H1 (cell line): ENCODE results near the gene EYA2. TPM values are rescaled to one million over a fixed set of nuclear protein-coding genes. Genes with fewer than 3 reads are reported as not detected.

Experiments used
- CTCF ChIA-PET: fragments of 300-600 bp; sonication (Branson Sonifier 250); formaldehyde crosslinking; loops from one replicate; lab custom pipeline; 2021; ENCODE audit not compliant: partially characterized antibody; lab: Charles Lee
- POLR2A ChIA-PET: fragments of 300-600 bp; sonication (Branson Sonifier 250); formaldehyde crosslinking; loops from one replicate; lab custom pipeline; 2021; ENCODE audit warnings: inconsistent platforms; ENCODE audit not compliant: partially characterized antibody; lab: Charles Lee
- DNase-seq, 2 experiments: peaks; one replicate each; pipeline versions ENCODE4 v3.0.0 to v3.0.0-alpha.2; 2010 to 2022; ENCODE audit warnings: low spot score in 2 of 2, low read depth in 1 of 2, mixed read lengths in 1 of 2
- FAIRE-seq: peaks from 2 replicates; lab custom pipeline; 2011; peaks lifted over from hg19 to GRCh38; lab: Jason Lieb, UNC
- H2AFZ ChIP-seq: 2 replicates; pipeline ENCODE4 v1.8.1; 2012; ENCODE audit warnings: low read length, inconsistent platforms
- H2AK5ac ChIP-seq: 2 replicates; pipeline ENCODE4 v1.6.1; 2013; ENCODE audit warnings: low read depth, low read length
- H2BK120ac ChIP-seq: replicated peaks from 2 replicates; pipeline ENCODE3; 2013; ENCODE audit warnings: low read depth, low read length, inconsistent platforms
- H2BK12ac ChIP-seq: 2 replicates; pipeline ENCODE4 v1.6.1; 2013; ENCODE audit warnings: low read depth, low read length
- H2BK15ac ChIP-seq: 2 replicates; pipeline ENCODE4 v1.6.1; 2013; ENCODE audit warnings: low read length
- H2BK20ac ChIP-seq: 2 replicates; pipeline ENCODE4 v1.6.1; 2013; ENCODE audit warnings: low read length
- H2BK5ac ChIP-seq: 2 replicates; pipeline ENCODE4 v1.6.1; 2013; ENCODE audit warnings: low read depth, low read length
- H3K14ac ChIP-seq: 2 replicates; pipeline ENCODE4 v1.6.1; 2013; ENCODE audit warnings: inconsistent platforms; ENCODE audit not compliant: insufficient read length
- H3K18ac ChIP-seq: 2 replicates; pipeline ENCODE4 v1.6.1; 2013; ENCODE audit warnings: low read length; ENCODE audit errors: extremely low read depth
- H3K23ac ChIP-seq: 2 replicates; pipeline ENCODE4 v1.6.1; 2013; ENCODE audit warnings: inconsistent platforms; ENCODE audit not compliant: insufficient read length
- H3K23me2 ChIP-seq: 2 replicates; pipeline ENCODE4 v1.6.1; 2013; ENCODE audit warnings: low read depth, low read length
- H3K27ac ChIP-seq: 2 replicates; pipeline ENCODE4 v1.6.1; 2011; ENCODE audit warnings: low read depth, low read length, inconsistent platforms
- H3K27me3 ChIP-seq, 4 experiments: replicated peaks in 1 of 4; 1 replicate in 1 of 4; 2 replicates in 3 of 4; pipeline versions ENCODE4 v1.6.1 to v1.8.1; 2011 to 2013; ENCODE audit warnings: low read length in 3 of 4, mild to moderate bottlenecking in 3 of 4, inconsistent platforms in 2 of 4, mixed read lengths in 2 of 4, moderate library complexity in 1 of 4; ENCODE audit not compliant: control insufficient read depth in 3 of 4, insufficient read depth in 3 of 4; ENCODE audit errors: extremely low read depth in 1 of 4
- H3K36me3 ChIP-seq, 4 experiments: 2 replicates each; pipeline versions ENCODE4 v1.6.1 to v1.8.1; 2011 to 2013; ENCODE audit warnings: mild to moderate bottlenecking in 4 of 4, low read length in 3 of 4, moderate library complexity in 2 of 4, control low read depth in 1 of 4, inconsistent platforms in 1 of 4; ENCODE audit not compliant: insufficient read depth in 4 of 4, control insufficient read depth in 2 of 4
- H3K4ac ChIP-seq: replicated peaks from 2 replicates; pipeline ENCODE3; 2013; ENCODE audit warnings: low read length, low read depth, mixed read lengths, inconsistent platforms; ENCODE audit not compliant: insufficient read length
- H3K4me1 ChIP-seq, 4 experiments: replicated peaks in 1 of 4; 1 replicate in 1 of 4; 2 replicates in 3 of 4; pipeline versions ENCODE4 v1.6.1 to v1.8.1; 2011 to 2013; ENCODE audit warnings: low read length in 3 of 4, inconsistent platforms in 2 of 4, mixed read lengths in 1 of 4; ENCODE audit not compliant: insufficient read depth in 4 of 4, control insufficient read depth in 3 of 4
- H3K4me2 ChIP-seq, 2 experiments: 2 replicates each; pipeline versions ENCODE4 v1.6.1 to v1.8.1; 2011 to 2013; ENCODE audit warnings: low read depth in 2 of 2, low read length in 2 of 2, control low read depth in 1 of 2, inconsistent platforms in 1 of 2, mild to moderate bottlenecking in 1 of 2; ENCODE audit not compliant: insufficient read depth in 1 of 2
- H3K4me3 ChIP-seq, 4 experiments: fragments of 200-600, 300-600 bp in 1 of 4; sonication (generic), shearing (Covaris generic), sonication (Bioruptor Twin) in 1 of 4; 2 replicates each; pipeline versions ENCODE4 v1.5.1 to v1.8.1; 2011 to 2016; ENCODE audit warnings: low read length in 4 of 4, low read depth in 3 of 4, control low read depth in 2 of 4, inconsistent platforms in 2 of 4, mild to moderate bottlenecking in 2 of 4, mixed read lengths in 1 of 4, moderate library complexity in 1 of 4; ENCODE audit not compliant: insufficient read depth in 2 of 4; ENCODE audit errors: extremely low read depth in 1 of 4
- H3K56ac ChIP-seq: replicated peaks from 2 replicates; pipeline ENCODE3; 2013; ENCODE audit warnings: low read depth, mild to moderate bottlenecking, mixed read lengths, low read length, inconsistent platforms; ENCODE audit not compliant: insufficient read length
- H3K79me1 ChIP-seq: 2 replicates; pipeline ENCODE4 v1.6.1; 2013; ENCODE audit warnings: low read depth, low read length, control low read depth
- H3K79me2 ChIP-seq, 2 experiments: 2 replicates each; pipeline versions ENCODE4 v1.6.1 to v1.8.1; 2012 to 2013; ENCODE audit warnings: low read length in 2 of 2, mild to moderate bottlenecking in 2 of 2, inconsistent platforms in 1 of 2; ENCODE audit not compliant: insufficient read depth in 2 of 2, control insufficient read depth in 1 of 2
- H3K9ac ChIP-seq, 4 experiments: replicated peaks in 1 of 4; 1 replicate in 1 of 4; 2 replicates in 3 of 4; pipeline versions ENCODE4 v1.6.1 to v1.8.1; 2011 to 2013; ENCODE audit warnings: low read depth in 3 of 4, low read length in 3 of 4, control low read depth in 2 of 4, mild to moderate bottlenecking in 2 of 4, moderate library complexity in 2 of 4, inconsistent platforms in 1 of 4; ENCODE audit errors: extremely low read depth in 1 of 4
- H3K9me3 ChIP-seq, 2 experiments: 2 replicates each; pipeline versions ENCODE4 v1.6.1 to v1.8.1; 2012 to 2013; ENCODE audit warnings: mild to moderate bottlenecking in 2 of 2, moderate library complexity in 2 of 2, control low read depth in 1 of 2, inconsistent platforms in 1 of 2, low read depth in 1 of 2, low read length in 1 of 2, mixed read lengths in 1 of 2; ENCODE audit not compliant: insufficient read depth in 2 of 2
- H4K20me1 ChIP-seq, 2 experiments: replicated peaks in 1 of 2; 2 replicates each; pipeline versions ENCODE3 to v1.8.1; 2011 to 2013; ENCODE audit warnings: inconsistent platforms in 2 of 2, low read length in 2 of 2, mild to moderate bottlenecking in 1 of 2; ENCODE audit not compliant: insufficient read depth in 2 of 2, control insufficient read depth in 1 of 2
- H4K5ac ChIP-seq: 2 replicates; pipeline ENCODE4 v1.6.1; 2013; ENCODE audit warnings: low read length, low read depth, mixed read lengths, inconsistent platforms; ENCODE audit not compliant: insufficient read length
- H4K8ac ChIP-seq: 2 replicates; pipeline ENCODE4 v1.8.0; 2013; ENCODE audit warnings: mild to moderate bottlenecking, moderate library complexity, low read length, inconsistent platforms; ENCODE audit not compliant: insufficient read depth; ENCODE audit errors: extremely low read depth
- H4K91ac ChIP-seq: replicated peaks from 2 replicates; pipeline ENCODE3; 2013; ENCODE audit warnings: low read length, mixed read lengths, inconsistent platforms; ENCODE audit not compliant: insufficient read length
- POLR2A ChIP-seq, 2 experiments: IDR thresholded peaks; 1 replicate in 1 of 2; 2 replicates in 1 of 2; pipeline ENCODE4 v1.6.1; 2011; ENCODE audit warnings: low read depth in 2 of 2, low read length in 2 of 2, mild to moderate bottlenecking in 2 of 2; ENCODE audit errors: control extremely low read depth in 1 of 2
- POLR2AphosphoS5 ChIP-seq: IDR thresholded peaks from 2 replicates; pipeline ENCODE4 v1.6.1; 2011; ENCODE audit warnings: low read depth, low read length
- TAF1 ChIP-seq: IDR thresholded peaks from 2 replicates; pipeline ENCODE4 v1.6.1; 2011; ENCODE audit warnings: mild to moderate bottlenecking, low read depth, low read length
- WGBS, 2 experiments: shearing (Covaris generic) in 1 of 2; methylation state at CpG; one replicate each; pipeline versions ENCODE4 v1.1.6 to v1.1.7; 2013 to 2015; ENCODE audit warnings: low lambda C conversion rate in 2 of 2, mixed read lengths in 2 of 2, inconsistent platforms in 1 of 2, low coverage in 1 of 2, missing lambda C conversion rate in 1 of 2; ENCODE audit not compliant: insufficient replicate concordance in 2 of 2, insufficient coverage in 1 of 2, insufficient read length in 1 of 2; ENCODE audit errors: extremely low coverage in 1 of 2, missing lambda C conversion rate in 1 of 2; 5-methylcytosine and 5-hydroxymethylcytosine counted together
- polyA plus RNA-seq, 7 experiments: library from polyadenylated mRNA; depleted of rRNA in 3 of 7; stranded (reverse) in 5 of 7; unstranded in 2 of 7; fragments of >200 nt in 5 of 7; fragments of 200-250 nt in 2 of 7; gene quantifications; 1 replicate in 5 of 7; 2 replicates in 1 of 7; 4 replicates in 1 of 7; pipeline versions ENCODE4 v1.2.1 to v1.2.3, GENCODE V29; 2011 to 2013; ENCODE audit warnings: missing spikeins in 2 of 7, mixed read lengths in 2 of 7
- total RNA-seq: library from RNA; stranded (reverse); fragmentation: NEBNext Ultra II Directional; extraction: Animal tissue kit (Norgen Biotek cat#: 25700); gene quantifications from 2 replicates; pipeline ENCODE4 v1.2.1, GENCODE V29; 2021

EYA2 gene
- total and polyA plus RNA-seq, 2 of the 8 experiments (the other 6 are each of a cell fraction or from before 2014, with no cell fraction given) = 1.6 to 1.7 TPM

GRCh38 chr20:47208534-47209174 is 314.0 kb downstream of the EYA2 start:
- Histone ChIP-seq H3K9ac (no peak overlapping the region), H3K27me3 (no peaks in the 10 kb centered on the region), H4K5ac (no peak overlapping the region), H3K4me2 (no peak overlapping the region), H2BK15ac (no peak overlapping the region), H4K8ac (no peak overlapping the region), H3K79me1 (no peaks in the 10 kb centered on the region; the same call in 1 of the 2 replicates), H2BK5ac (no peak overlapping the region), H3K36me3 (peaks cover 12 to 53% (median 43%) of the 10 kb centered on the region in 4 experiments; a peak in 7 of 8 replicates), H3K4me3 (no peak overlapping the region), H3K56ac (no peak overlapping the region), H3K4me1 (peaks cover 0 to 17% (median 6%) of the 10 kb centered on the region in 4 experiments; a peak in 6 of 7 replicates), H3K23ac (no peak overlapping the region), H3K23me2 (no peaks in the 10 kb centered on the region), H2BK120ac (no peak overlapping the region), H3K27ac (no peak overlapping the region), H3K79me2 (peaks cover 3 to 5% of the 10 kb centered on the region in 2 experiments; a peak in 2 of 4 replicates), H3K14ac (no peak overlapping the region), H3K18ac (no peak overlapping the region), H2AFZ (no peak overlapping the region), H3K9me3 (no peaks in the 10 kb centered on the region), H4K20me1 (peaks cover 4 to 6% of the 10 kb centered on the region in 2 experiments), H2BK12ac (no peak overlapping the region), H4K91ac (no peak overlapping the region), H2BK20ac (no peak overlapping the region), H2AK5ac (no peak overlapping the region), H3K4ac (no peak overlapping the region)
- DNase-seq = no peak
- FAIRE-seq = no peak
- ChIA-PET CTCF (interaction anchor here (1.0 to 1.3 kb wide), 3 partner anchors 9 to 64 kb away, joined by 3 to 5 read pairs (median 4); no protein-coding TSS in a partner anchor), POLR2A (interaction anchor here (0.9 kb wide), 1 partner anchor 13 kb away, joined by 3 read pairs; no protein-coding TSS in a partner anchor)
- 91% methylated on average over 18 of the region's 18 CpGs; no CpG with 5 or more reads in 1 of the 2 experiments for WGBS, 2 experiments
- TF ChIP-seq TAF1 (no peak), POLR2AphosphoS5 (peak; percentile 84), POLR2A (IDR thresholded peaks at IDR 0.05; ENCODE audit: control extremely low read depth in 1 of 2, low read depth in 2 of 2, low read length in 2 of 2) (peak in 1 of 2 experiments; percentile 61; a peak in 1 of 3 replicates)
